ENCODE results near the gene PRDM16.
A peak's percentile ranks its signal among the peaks of the same experiment; 100 is the strongest.

GRCh38 chr1:3219005-3219790, 150.2 kb downstream of the PRDM16 start:
- TF ChIP-seq HOMEZ (CRISPR knock-in tag; IDR thresholded peaks at IDR 0.05; ENCODE audit: low read depth) (no peak), DNMT1 (CRISPR knock-in tag; IDR thresholded peaks at IDR 0.05) (no peak), MEIS2 (CRISPR knock-in tag; IDR thresholded peaks at IDR 0.05) (no peak), SMAD9 (CRISPR knock-in tag; IDR thresholded peaks at IDR 0.05) (no peak), POLR2A (IDR thresholded peaks at IDR 0.05; ENCODE audit: insufficient read depth in 1 of 2, low read depth in 2 of 2, low read length in 2 of 2) (0 out of 4 replicates have a peak, but pooled peaks of 1 of the 2 experiments have one; percentile 24), MTA1 (CRISPR knock-in tag; IDR thresholded peaks at IDR 0.05; ENCODE audit: borderline replicate concordance) (peak; percentile 71; the same call in 1 of the 2 replicates), EZH2 (conservative IDR thresholded peaks at IDR 0.05; ENCODE audit: low read depth, low read length) (no peak), PAX8 (CRISPR knock-in tag; IDR thresholded peaks at IDR 0.05; ENCODE audit: borderline replicate concordance) (no peak), TFAP4 (IDR thresholded peaks at IDR 0.05; ENCODE audit: borderline replicate concordance, low read depth) (no peak), SETDB1 (CRISPR knock-in tag; IDR thresholded peaks at IDR 0.05; ENCODE audit: borderline replicate concordance) (no peak)
- TF ChIP-seq, protein P1, sequence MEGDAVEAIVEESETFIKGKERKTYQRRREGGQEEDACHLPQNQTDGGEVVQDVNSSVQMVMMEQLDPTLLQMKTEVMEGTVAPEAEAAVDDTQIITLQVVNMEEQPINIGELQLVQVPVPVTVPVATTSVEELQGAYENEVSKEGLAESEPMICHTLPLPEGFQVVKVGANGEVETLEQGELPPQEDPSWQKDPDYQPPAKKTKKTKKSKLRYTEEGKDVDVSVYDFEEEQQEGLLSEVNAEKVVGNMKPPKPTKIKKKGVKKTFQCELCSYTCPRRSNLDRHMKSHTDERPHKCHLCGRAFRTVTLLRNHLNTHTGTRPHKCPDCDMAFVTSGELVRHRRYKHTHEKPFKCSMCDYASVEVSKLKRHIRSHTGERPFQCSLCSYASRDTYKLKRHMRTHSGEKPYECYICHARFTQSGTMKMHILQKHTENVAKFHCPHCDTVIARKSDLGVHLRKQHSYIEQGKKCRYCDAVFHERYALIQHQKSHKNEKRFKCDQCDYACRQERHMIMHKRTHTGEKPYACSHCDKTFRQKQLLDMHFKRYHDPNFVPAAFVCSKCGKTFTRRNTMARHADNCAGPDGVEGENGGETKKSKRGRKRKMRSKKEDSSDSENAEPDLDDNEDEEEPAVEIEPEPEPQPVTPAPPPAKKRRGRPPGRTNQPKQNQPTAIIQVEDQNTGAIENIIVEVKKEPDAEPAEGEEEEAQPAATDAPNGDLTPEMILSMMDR (CRISPR knock-in tag; IDR thresholded peaks at IDR 0.05), result 0 out of 2 replicates have a peak, but pooled peaks have one; percentile 21
- TF ChIP-seq, protein P2, sequence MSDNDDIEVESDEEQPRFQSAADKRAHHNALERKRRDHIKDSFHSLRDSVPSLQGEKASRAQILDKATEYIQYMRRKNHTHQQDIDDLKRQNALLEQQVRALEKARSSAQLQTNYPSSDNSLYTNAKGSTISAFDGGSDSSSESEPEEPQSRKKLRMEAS (IDR thresholded peaks at IDR 0.05), result no peak
- TF ChIP-seq, protein P3, sequence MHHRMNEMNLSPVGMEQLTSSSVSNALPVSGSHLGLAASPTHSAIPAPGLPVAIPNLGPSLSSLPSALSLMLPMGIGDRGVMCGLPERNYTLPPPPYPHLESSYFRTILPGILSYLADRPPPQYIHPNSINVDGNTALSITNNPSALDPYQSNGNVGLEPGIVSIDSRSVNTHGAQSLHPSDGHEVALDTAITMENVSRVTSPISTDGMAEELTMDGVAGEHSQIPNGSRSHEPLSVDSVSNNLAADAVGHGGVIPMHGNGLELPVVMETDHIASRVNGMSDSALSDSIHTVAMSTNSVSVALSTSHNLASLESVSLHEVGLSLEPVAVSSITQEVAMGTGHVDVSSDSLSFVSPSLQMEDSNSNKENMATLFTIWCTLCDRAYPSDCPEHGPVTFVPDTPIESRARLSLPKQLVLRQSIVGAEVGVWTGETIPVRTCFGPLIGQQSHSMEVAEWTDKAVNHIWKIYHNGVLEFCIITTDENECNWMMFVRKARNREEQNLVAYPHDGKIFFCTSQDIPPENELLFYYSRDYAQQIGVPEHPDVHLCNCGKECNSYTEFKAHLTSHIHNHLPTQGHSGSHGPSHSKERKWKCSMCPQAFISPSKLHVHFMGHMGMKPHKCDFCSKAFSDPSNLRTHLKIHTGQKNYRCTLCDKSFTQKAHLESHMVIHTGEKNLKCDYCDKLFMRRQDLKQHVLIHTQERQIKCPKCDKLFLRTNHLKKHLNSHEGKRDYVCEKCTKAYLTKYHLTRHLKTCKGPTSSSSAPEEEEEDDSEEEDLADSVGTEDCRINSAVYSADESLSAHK (CRISPR knock-in tag; IDR thresholded peaks at IDR 0.05; ENCODE audit: borderline replicate concordance), result no peak
- TF ChIP-seq, protein P4, sequence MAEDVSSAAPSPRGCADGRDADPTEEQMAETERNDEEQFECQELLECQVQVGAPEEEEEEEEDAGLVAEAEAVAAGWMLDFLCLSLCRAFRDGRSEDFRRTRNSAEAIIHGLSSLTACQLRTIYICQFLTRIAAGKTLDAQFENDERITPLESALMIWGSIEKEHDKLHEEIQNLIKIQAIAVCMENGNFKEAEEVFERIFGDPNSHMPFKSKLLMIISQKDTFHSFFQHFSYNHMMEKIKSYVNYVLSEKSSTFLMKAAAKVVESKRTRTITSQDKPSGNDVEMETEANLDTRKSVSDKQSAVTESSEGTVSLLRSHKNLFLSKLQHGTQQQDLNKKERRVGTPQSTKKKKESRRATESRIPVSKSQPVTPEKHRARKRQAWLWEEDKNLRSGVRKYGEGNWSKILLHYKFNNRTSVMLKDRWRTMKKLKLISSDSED (CRISPR knock-in tag; IDR thresholded peaks at IDR 0.05), result no peak
